ENCODE measurements around the gene NOSTRIN. TPM values are rescaled to one million over a fixed set of nuclear protein-coding genes. Genes with fewer than 3 reads are reported as not detected.
"Not testable (repeated sequence)": the region's sequence is repeated elsewhere in the genome, so short reads cannot be mapped to it uniquely, and the experiment has no call there.

NOSTRIN gene
- total RNA-seq, 2 donors from 2014 or later = 14.9 to 56.1 TPM

DNA sequence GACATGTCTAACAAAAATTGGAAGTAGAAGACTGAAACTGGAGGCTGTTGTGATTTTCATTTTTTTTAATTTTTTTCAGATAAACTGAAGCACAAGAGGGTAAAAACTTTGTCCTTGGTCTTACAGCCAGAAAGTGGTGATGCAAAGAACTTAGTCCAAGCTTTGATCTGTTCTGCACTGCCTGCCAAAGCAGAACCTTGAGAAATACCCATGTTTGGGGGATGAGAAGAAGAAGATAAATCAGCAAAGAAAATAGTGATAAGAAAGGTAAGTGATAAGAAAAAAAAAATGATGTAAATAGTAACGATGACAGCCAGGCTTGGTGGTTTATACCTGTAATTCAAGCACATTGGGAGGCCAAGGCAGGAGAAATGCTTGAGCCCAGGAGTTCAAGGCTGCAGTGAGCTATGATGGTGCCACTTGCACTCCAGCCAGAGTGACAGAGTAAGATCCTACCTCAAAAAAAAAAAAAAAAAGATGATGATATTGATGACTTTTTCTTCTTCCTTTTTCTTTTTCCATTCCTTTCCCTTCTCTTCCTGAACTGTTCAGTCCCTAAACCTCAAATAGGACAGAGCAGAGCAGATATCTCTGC lies 14.6 kb upstream of the NOSTRIN start:
- H3K9me3 ChIP-seq = no peaks in the 10 kb centered on the region
- H3K4me1 ChIP-seq (replicated peaks) = no peaks in the 10 kb centered on the region
- no peak overlapping the region for H3K4me3 ChIP-seq
- WGBS = 97% methylated on average over 1 of the region's 1 CpG
- intact Hi-C loops (cut with DNase I) = no loop called here
- no peak for DNase-seq (ENCODE audit: low spot score)
- H3K27ac ChIP-seq = no peak overlapping the region
- TF ChIP-seq, protein P1, sequence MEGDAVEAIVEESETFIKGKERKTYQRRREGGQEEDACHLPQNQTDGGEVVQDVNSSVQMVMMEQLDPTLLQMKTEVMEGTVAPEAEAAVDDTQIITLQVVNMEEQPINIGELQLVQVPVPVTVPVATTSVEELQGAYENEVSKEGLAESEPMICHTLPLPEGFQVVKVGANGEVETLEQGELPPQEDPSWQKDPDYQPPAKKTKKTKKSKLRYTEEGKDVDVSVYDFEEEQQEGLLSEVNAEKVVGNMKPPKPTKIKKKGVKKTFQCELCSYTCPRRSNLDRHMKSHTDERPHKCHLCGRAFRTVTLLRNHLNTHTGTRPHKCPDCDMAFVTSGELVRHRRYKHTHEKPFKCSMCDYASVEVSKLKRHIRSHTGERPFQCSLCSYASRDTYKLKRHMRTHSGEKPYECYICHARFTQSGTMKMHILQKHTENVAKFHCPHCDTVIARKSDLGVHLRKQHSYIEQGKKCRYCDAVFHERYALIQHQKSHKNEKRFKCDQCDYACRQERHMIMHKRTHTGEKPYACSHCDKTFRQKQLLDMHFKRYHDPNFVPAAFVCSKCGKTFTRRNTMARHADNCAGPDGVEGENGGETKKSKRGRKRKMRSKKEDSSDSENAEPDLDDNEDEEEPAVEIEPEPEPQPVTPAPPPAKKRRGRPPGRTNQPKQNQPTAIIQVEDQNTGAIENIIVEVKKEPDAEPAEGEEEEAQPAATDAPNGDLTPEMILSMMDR (IDR thresholded peaks at IDR 0.05) = no peak
- no peak for TF ChIP-seq POLR2A (IDR thresholded peaks at IDR 0.05)
- no peak for TF ChIP-seq POLR2AphosphoS5 (IDR thresholded peaks at IDR 0.05)
- no peaks in the 10 kb centered on the region for H3K36me3 ChIP-seq
- no peaks in the 10 kb centered on the region for H3K27me3 ChIP-seq (replicated peaks; ENCODE audit: insufficient read depth)

DNA sequence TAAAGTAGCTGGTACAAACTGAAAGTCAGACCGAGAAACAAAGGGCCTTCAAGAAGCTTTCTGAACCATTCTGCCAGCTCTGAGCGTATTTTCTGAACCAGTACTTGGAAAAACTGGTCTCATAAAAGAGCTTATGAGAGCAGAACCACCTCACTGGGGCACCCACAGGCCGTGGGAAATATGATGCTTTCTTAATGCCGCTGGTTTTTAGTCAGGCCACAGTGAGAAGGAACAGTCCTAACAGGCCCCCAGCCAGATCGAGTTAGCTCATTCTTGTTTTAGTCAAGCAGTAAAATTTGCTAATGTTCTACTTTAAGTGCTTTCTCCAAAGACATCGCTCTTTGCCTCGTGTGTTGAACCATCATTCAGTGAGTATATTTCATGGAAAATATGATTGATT lies 12.7 kb upstream of the NOSTRIN start:
- TF ChIP-seq, protein P1 (IDR thresholded peaks at IDR 0.05) = no peak
- no peak for TF ChIP-seq POLR2A (IDR thresholded peaks at IDR 0.05)
- TF ChIP-seq POLR2AphosphoS5 (IDR thresholded peaks at IDR 0.05) = no peak
- no peak overlapping the region for H3K4me3 ChIP-seq
- H3K36me3 ChIP-seq = no peaks in the 10 kb centered on the region
- no peaks in the 10 kb centered on the region for H3K27me3 ChIP-seq (replicated peaks; ENCODE audit: insufficient read depth)
- no peaks in the 10 kb centered on the region for H3K4me1 ChIP-seq (replicated peaks)
- WGBS = 53% methylated on average over 7 of the region's 7 CpGs
- H3K27ac ChIP-seq = no peak overlapping the region
- H3K9me3 ChIP-seq = no peaks in the 10 kb centered on the region
- intact Hi-C loops (cut with DNase I) = no loop called here
- no peak for DNase-seq (ENCODE audit: low spot score)

DNA sequence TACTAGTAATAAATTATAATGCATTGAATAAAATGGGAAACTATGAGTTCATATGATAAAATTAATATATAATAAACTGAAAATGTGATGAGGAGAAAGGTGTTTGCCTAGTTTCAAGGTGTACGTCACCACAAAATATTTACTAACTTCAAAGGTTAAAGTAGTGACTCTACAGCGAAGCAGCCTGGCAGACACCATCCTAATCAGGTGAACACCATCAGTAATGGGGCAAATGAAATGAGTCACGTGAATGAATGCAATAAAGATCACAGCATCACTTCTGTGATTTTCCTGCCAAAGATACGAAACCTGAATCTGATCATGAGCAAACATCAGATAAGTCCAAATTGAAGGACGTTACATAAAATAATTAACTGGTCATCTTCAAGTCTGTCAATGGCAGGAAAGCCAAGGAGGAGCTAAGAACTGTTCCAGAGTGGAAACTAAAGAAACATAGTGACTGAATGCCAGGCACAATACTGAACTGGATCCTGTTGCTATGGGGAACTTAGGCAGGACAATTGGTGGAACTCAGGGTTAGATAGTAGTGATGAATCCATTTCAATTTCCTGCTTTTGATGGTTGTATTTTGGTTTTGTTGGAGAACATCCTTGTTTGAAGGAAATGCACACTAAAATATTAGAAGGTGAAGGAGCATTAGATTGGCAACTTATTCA lies 12.1 kb upstream of the NOSTRIN start:
- no peak for TF ChIP-seq POLR2A (IDR thresholded peaks at IDR 0.05)
- TF ChIP-seq, protein P1 (IDR thresholded peaks at IDR 0.05) = no peak
- no peak for TF ChIP-seq POLR2AphosphoS5 (IDR thresholded peaks at IDR 0.05)

DNA sequence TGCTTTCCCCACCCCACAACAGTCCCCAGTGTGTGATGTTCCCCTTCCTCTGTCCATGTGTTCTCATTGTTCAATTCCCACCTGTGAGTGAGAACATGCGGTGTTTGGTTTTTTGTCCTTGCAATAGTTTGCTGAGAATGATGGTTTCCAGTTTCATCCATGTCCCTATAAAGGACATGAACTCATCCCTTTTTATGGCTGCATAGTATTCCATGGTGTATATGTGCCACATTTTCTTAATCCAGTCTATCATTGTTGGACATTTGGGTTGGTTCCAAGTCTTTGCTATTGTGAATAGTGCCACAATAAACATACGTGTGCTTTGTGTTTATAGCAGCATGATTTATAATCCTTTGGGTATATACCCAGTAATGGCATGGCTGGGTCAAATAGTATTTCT lies 11.3 kb upstream of the NOSTRIN start:
- H3K27me3 ChIP-seq (replicated peaks; ENCODE audit: insufficient read depth); DNase-seq (ENCODE audit: low spot score); H3K9me3 ChIP-seq; H3K27ac ChIP-seq; H3K4me3 ChIP-seq; H3K36me3 ChIP-seq; H3K4me1 ChIP-seq (replicated peaks); intact Hi-C loops (cut with DNase I): not testable (repeated sequence)
- 85% methylated on average over 2 of the region's 2 CpGs for WGBS

More for the DNA sequence above, 12.1 kb upstream of the NOSTRIN start:
- intact Hi-C loops (cut with DNase I) = no loop called here
- Histone ChIP-seq H3K27me3 (replicated peaks; ENCODE audit: insufficient read depth) (no peaks in the 10 kb centered on the region), H3K4me3 (no peak overlapping the region), H3K27ac (no peak overlapping the region), H3K9me3 (no peaks in the 10 kb centered on the region), H3K4me1 (replicated peaks) (no peaks in the 10 kb centered on the region), H3K36me3 (no peaks in the 10 kb centered on the region)
- DNase-seq (ENCODE audit: low spot score) = no peak
- 89% methylated on average over 5 of the region's 5 CpGs for WGBS

DNA sequence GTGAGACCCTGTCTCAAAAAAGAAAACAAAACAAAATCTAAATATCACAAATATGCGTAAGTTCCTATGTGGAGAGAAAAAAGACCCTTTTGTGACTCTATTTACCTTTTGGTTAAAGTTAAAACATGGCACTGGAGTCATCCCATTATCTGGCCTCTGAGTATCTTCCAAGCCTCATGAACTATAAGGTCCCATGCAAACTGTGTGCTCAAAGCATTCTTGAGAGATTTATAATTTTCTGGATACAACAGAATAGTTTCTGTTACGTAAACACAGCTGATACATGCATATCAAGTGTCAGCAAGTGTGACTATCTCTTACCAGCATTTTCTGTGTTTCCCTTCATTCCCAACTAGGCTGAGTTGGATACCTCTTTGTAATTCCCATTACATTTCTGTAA lies 8.8 kb upstream of the NOSTRIN start:
- intact Hi-C loops (cut with DNase I) = no loop called here
- no peaks in the 10 kb centered on the region for H3K27me3 ChIP-seq (replicated peaks; ENCODE audit: insufficient read depth)
- no peaks in the 10 kb centered on the region for H3K4me1 ChIP-seq (replicated peaks)
- no peak overlapping the region for H3K27ac ChIP-seq
- no peaks in the 10 kb centered on the region for H3K9me3 ChIP-seq
- no peaks in the 10 kb centered on the region for H3K36me3 ChIP-seq
- no peak overlapping the region for H3K4me3 ChIP-seq
- WGBS = 76% methylated on average over 2 of the region's 2 CpGs
- TF ChIP-seq, protein P1 (IDR thresholded peaks at IDR 0.05) = no peak
- TF ChIP-seq POLR2A (IDR thresholded peaks at IDR 0.05) = no peak
- TF ChIP-seq POLR2AphosphoS5 (IDR thresholded peaks at IDR 0.05) = no peak
- no peak for DNase-seq (ENCODE audit: low spot score)

Data from prostate gland (tissue), 2 donors.